ENCODE data around the gene RYR1.
"Not testable (repeated sequence)": the region's sequence is repeated elsewhere in the genome, so short reads cannot be mapped to it uniquely, and the experiment has no call there.

The RYR1 gene

GRCh38 chr19:38626401-38626800, 192.9 kb downstream of the RYR1 start:
- no peak for DNase-seq

DNA sequence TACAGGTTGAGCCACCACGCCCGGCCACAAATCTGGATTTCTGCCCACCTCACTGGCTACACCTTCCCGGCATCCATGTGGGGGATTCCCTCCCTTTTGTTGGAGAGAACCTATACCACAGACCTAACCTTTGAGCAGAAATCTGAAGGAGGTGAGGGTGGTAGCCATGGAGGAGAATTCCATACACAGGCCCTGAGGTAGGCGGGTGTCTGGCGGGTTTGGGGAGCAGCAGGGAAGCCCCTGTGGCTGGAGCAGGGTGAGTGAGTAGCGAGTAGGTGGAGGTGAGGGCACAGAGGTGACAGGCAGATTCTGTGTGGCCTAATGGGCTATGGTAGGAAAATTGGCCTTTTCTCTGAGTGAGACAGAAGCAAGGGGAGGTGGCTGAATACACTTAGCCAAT, 196.1 kb downstream of the RYR1 start:
- no peak for DNase-seq

DNA sequence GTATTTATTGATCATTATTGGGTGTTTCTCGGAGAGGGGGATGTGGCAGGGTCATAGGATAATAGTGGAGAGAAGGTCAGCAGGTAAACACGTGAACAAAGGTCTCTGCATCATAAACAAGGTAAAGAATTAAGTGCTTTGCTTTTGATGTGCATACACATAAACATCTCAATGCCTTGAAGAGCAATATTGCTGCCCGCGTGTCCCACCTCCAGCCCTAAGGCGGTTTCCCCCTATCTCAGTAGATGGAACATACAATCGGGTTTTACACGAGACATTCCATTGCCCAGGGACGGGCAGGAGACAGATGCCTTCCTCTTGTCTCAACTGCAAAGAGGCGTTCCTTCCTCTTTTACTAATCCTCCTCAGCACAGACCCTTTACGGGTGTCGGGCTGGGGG, 197.8 kb downstream of the RYR1 start:
- DNase-seq = not testable (repeated sequence)

- not testable (repeated sequence) for DNase-seq
Measured at GRCh38 chr19:38631811-38632475, 198.5 kb downstream of the RYR1 start.

GRCh38 chr19:38632476-38633213, 199.2 kb downstream of the RYR1 start:
- DNase-seq = no peak

DNA sequence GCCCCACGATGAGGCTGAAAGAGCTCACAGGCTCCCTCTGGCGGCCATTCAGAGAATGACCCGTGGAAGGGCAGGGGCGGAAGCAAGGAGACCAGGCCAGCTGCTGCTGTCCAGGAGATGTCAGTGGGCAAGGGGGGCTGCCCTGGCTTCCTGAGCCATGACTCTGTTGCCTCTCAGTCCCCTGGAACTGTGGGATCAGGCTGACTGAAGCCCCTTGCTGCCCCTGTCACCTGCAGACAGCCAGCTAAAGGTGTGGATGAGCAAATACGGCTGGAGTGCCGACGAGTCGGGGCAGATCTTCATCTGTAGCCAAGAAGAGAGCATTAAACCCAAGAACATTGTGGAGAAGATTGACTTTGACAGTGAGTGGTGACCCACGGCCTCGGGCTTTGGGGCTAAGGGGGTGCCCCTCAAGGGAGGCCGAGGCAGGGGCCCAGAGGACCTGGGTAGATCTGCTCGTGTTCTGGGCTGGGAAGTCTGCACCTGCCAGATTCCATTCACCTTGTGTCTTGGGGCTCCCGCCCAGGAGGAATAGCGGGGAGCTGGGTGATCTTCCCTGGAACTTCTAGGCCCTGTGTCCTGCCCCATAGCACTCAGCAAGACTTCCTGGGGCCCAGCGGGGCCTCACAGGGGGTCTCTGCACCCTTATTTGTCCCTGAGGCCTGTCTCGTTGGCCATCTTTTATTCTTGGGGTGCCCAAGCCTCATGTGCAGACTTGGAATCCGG, 201.4 kb downstream of the RYR1 start:
- DNase-seq = peak; percentile 85

GRCh38 chr19:38635483-38636399, 202.2 kb downstream of the RYR1 start:
- no peak for DNase-seq
